Measurements from ENCODE around the gene CMKLR1. TPM values are rescaled to one million over a fixed set of nuclear protein-coding genes. Genes with fewer than 3 reads are reported as not detected.

The CMKLR1 gene
- polyA plus RNA-seq, 1 of the 3 experiments (the other 2 are of a cell fraction), result 0.15 TPM

GRCh38 chr12:108316176-108317086, 22.7 kb downstream of the CMKLR1 start:
- TF ChIP-seq MXI1 (IDR thresholded peaks at IDR 0.05; ENCODE audit: low read depth, low read length) (no peak), TAF1 (IDR thresholded peaks at IDR 0.05; ENCODE audit: borderline replicate concordance, low read depth, low read length) (no peak), EZH2phosphoT487 (IDR thresholded peaks at IDR 0.05; ENCODE audit: borderline replicate concordance, low read depth) (no peak)
- peaks cover 0 to 54% of the 10 kb centered on the region in 2 experiments; a peak in 2 of 4 replicates for H3K4me1 ChIP-seq (ENCODE audit: control insufficient read depth in 1 of 2, insufficient read depth in 2 of 2, low read depth in 1 of 2, low read length in 1 of 2)
- WGBS (ENCODE audit: low lambda C conversion rate), result 27% methylated on average over 12 of the region's 12 CpGs
- POLR2A ChIA-PET, result no interaction called here
- no peaks in the 10 kb centered on the region for H3K9me2 ChIP-seq
- H3K9ac ChIP-seq, result no peak overlapping the region
- no peaks in the 10 kb centered on the region for H3K27me3 ChIP-seq (ENCODE audit: insufficient read depth)
- no peaks in the 10 kb centered on the region for H3F3A ChIP-seq (replicated peaks; ENCODE audit: insufficient read depth)
- no peak overlapping the region for H2AFZ ChIP-seq (ENCODE audit: low read depth)
- no peak overlapping the region for H3K4me3 ChIP-seq (ENCODE audit: low read depth in 2 of 2, low read length in 1 of 2)
- H3K36me3 ChIP-seq (replicated peaks in 1 of 2; ENCODE audit: control insufficient read depth in 1 of 2, insufficient read depth in 2 of 2, low read length in 1 of 2), result no peaks in the 10 kb centered on the region
- DNase-seq, result no peak
- no peaks in the 10 kb centered on the region for H3K9me3 ChIP-seq
- CTCF ChIA-PET, result interaction anchor here (0.9 to 4.4 kb wide), 5 partner anchors 10 to 326 kb away, joined by 3 to 23 read pairs (median 5); no protein-coding TSS in a partner anchor
- no peaks in the 10 kb centered on the region for H3K79me2 ChIP-seq (ENCODE audit: insufficient read depth)
- no peaks in the 10 kb centered on the region for H4K20me1 ChIP-seq (ENCODE audit: insufficient read depth)
- no peak overlapping the region for H3K4me2 ChIP-seq
- peak overlapping the region in 1 of 2 experiments; percentile 64; a peak in 2 of 4 replicates for H3K27ac ChIP-seq (ENCODE audit: low read depth in 2 of 2, low read length in 1 of 2)

- WGBS (ENCODE audit: low lambda C conversion rate), result 21% methylated on average over 2 of the region's 4 CpGs
- Histone ChIP-seq H3F3A (replicated peaks; ENCODE audit: insufficient read depth) (no peaks in the 10 kb centered on the region), H3K4me3 (ENCODE audit: low read depth in 2 of 2, low read length in 1 of 2) (no peak overlapping the region), H3K79me2 (ENCODE audit: insufficient read depth) (no peaks in the 10 kb centered on the region), H3K4me2 (no peak overlapping the region), H3K36me3 (replicated peaks in 1 of 2; ENCODE audit: control insufficient read depth in 1 of 2, insufficient read depth in 2 of 2, low read length in 1 of 2) (no peaks in the 10 kb centered on the region), H3K27me3 (ENCODE audit: insufficient read depth) (no peaks in the 10 kb centered on the region), H4K20me1 (ENCODE audit: insufficient read depth) (no peaks in the 10 kb centered on the region), H3K9ac (no peak overlapping the region), H3K4me1 (ENCODE audit: control insufficient read depth in 1 of 2, insufficient read depth in 2 of 2, low read depth in 1 of 2, low read length in 1 of 2) (peaks cover 0 to 55% of the 10 kb centered on the region in 2 experiments; a peak in 2 of 4 replicates), H3K9me2 (no peaks in the 10 kb centered on the region), H2AFZ (ENCODE audit: low read depth) (no peak overlapping the region), H3K27ac (ENCODE audit: low read depth in 2 of 2, low read length in 1 of 2) (peak overlapping the region in 1 of 2 experiments; percentile 64; a peak in 2 of 4 replicates), H3K9me3 (no peaks in the 10 kb centered on the region)
- ChIA-PET CTCF (interaction anchor here (0.7 to 4.4 kb wide), 5 partner anchors 11 to 325 kb away, joined by 3 to 23 read pairs (median 5); no protein-coding TSS in a partner anchor), POLR2A (no interaction called here)
- no peak for DNase-seq
- TF ChIP-seq JUND (IDR thresholded peaks at IDR 0.05), result no peak
- no peak for TF ChIP-seq USF2 (IDR thresholded peaks at IDR 0.05; ENCODE audit: borderline replicate concordance, low read depth, low read length)
- TF ChIP-seq GATA2 (CRISPR knock-in tag; IDR thresholded peaks at IDR 0.05), result no peak
- TF ChIP-seq ELF1 (IDR thresholded peaks at IDR 0.05), result no peak
- TF ChIP-seq USF1 (IDR thresholded peaks at IDR 0.05; ENCODE audit: borderline replicate concordance, low read depth), result no peak
- TF ChIP-seq REST (IDR thresholded peaks at IDR 0.05; ENCODE audit: low read depth, low read length), result no peak
- TF ChIP-seq FOSL2 (IDR thresholded peaks at IDR 0.05; ENCODE audit: borderline replicate concordance, low read depth), result no peak
- TF ChIP-seq IRF3 (IDR thresholded peaks at IDR 0.05; ENCODE audit: low read depth, low read length), result no peak
- no peak for TF ChIP-seq SIN3A (IDR thresholded peaks at IDR 0.05; ENCODE audit: borderline replicate concordance, low read depth, low read length)
Observed at GRCh38 chr12:108315486-108316105, 23.5 kb downstream of the CMKLR1 start.

All from SK-N-SH (cell line).